Activated CD8-positive, alpha-beta T cell treated with anti-CD3 and anti-CD28 coated beads for 36 hours (primary cell): ENCODE results near the gene SLX4IP. TPM values are rescaled to one million over a fixed set of nuclear protein-coding genes. Genes with fewer than 3 reads are reported as not detected.

Source experiments
- ATAC-seq: fragments of 200-7000 bp; cut with Tn5 transposase; one replicate; pipeline ENCODE4 v1.10.0; 2021; ENCODE audit warnings: mild to moderate bottlenecking, moderate library complexity
- CTCF ChIA-PET: fragments of 350-600 bp; sonication (Branson Sonifier 250); formaldehyde crosslinking; loops from one replicate; lab custom pipeline; 2021; ENCODE audit warnings: antibody characterized with exemption; lab: Charles Lee
- POLR2A ChIA-PET: fragments of 350-600 bp; sonication (Branson Sonifier 250); formaldehyde crosslinking; loops from one replicate; lab custom pipeline; 2021; ENCODE audit warnings: antibody characterized with exemption; lab: Charles Lee
- DNase-seq: peaks from one replicate; pipeline ENCODE4 v3.0.0-alpha.2; 2020
- H3K27ac Mint-ChIP-seq: one replicate; pipeline ENCODE4 v1.8.0; 2021; ENCODE audit warnings: mild to moderate bottlenecking, mixed read lengths
- H3K27me3 Mint-ChIP-seq: one replicate; pipeline ENCODE4 v1.8.0; 2021; ENCODE audit warnings: mixed read lengths
- H3K36me3 Mint-ChIP-seq: one replicate; pipeline ENCODE4 v1.8.0; 2021; ENCODE audit warnings: low read depth, mixed read lengths
- H3K4me1 Mint-ChIP-seq: one replicate; pipeline ENCODE4 v1.8.0; 2021; ENCODE audit warnings: low read depth, mixed read lengths
- H3K4me3 Mint-ChIP-seq: one replicate; pipeline ENCODE4 v1.8.0; 2021; ENCODE audit warnings: mild to moderate bottlenecking, moderate library complexity, mixed read lengths
- H3K9me3 Mint-ChIP-seq: one replicate; pipeline ENCODE4 v1.8.0; 2021; ENCODE audit warnings: mixed read lengths
- intact Hi-C: fragments of 100-400 bp; cut with micrococcal nuclease; formaldehyde crosslinking; loops from one replicate; pipeline ENCODE4 v1.10.0; 2022
- total RNA-seq, 2 experiments: library from RNA; stranded (reverse); gene quantifications; one replicate each; pipeline ENCODE4 v1.2.3, GENCODE V29; 2021
- TF ChIP-seq, protein P1 (sequence below): fragments of 200-600 bp; IDR thresholded peaks from one replicate; pipeline ENCODE4 v1.8.0; 2022; ENCODE audit warnings: antibody characterized with exemption, mild to moderate bottlenecking

SLX4IP gene
- total RNA-seq, result 1 to 10 TPM; 6.5 to 7.3 TPM

- ChIA-PET POLR2A (interaction anchor here (0.6 to 1.7 kb wide), 12 partner anchors 9 to 338 kb away, joined by 3 to 7 read pairs (median 4); no protein-coding TSS in a partner anchor), CTCF (interaction anchor here (1.2 to 2.2 kb wide), 4 partner anchors 9 to 457 kb away, joined by 3 to 7 read pairs (median 5); no protein-coding TSS in a partner anchor)
- H3K9me3 Mint-ChIP-seq, result no peaks in the 10 kb centered on the region
- ATAC-seq, result peak; percentile 60
- peak within 1 kb of the TSS; percentile 94 for H3K27ac Mint-ChIP-seq
- intact Hi-C loops, result loop anchor here (2.0 to 5.0 kb wide), 2 partner anchors 84 to 237 kb away; partner anchors contain the start of gene JAG1
- H3K36me3 Mint-ChIP-seq, result peaks cover 9% of the 10 kb centered on the region
- H3K4me3 Mint-ChIP-seq, result peak within 1 kb of the TSS; percentile 81
- no peaks in the 10 kb centered on the region for H3K27me3 Mint-ChIP-seq
- TF ChIP-seq, protein P1, sequence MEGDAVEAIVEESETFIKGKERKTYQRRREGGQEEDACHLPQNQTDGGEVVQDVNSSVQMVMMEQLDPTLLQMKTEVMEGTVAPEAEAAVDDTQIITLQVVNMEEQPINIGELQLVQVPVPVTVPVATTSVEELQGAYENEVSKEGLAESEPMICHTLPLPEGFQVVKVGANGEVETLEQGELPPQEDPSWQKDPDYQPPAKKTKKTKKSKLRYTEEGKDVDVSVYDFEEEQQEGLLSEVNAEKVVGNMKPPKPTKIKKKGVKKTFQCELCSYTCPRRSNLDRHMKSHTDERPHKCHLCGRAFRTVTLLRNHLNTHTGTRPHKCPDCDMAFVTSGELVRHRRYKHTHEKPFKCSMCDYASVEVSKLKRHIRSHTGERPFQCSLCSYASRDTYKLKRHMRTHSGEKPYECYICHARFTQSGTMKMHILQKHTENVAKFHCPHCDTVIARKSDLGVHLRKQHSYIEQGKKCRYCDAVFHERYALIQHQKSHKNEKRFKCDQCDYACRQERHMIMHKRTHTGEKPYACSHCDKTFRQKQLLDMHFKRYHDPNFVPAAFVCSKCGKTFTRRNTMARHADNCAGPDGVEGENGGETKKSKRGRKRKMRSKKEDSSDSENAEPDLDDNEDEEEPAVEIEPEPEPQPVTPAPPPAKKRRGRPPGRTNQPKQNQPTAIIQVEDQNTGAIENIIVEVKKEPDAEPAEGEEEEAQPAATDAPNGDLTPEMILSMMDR, result no peak
- peaks cover 45% of the 10 kb centered on the region for H3K4me1 Mint-ChIP-seq
- DNase-seq, result peak; percentile 90
Measured at GRCh38 chr20:10434832-10435812, at the start of gene SLX4IP. TSS of gene SLX4IP (plus strand) at chr20:10435305. CDS start at chr20:10458205, 22,900 bp downstream.

DNA sequence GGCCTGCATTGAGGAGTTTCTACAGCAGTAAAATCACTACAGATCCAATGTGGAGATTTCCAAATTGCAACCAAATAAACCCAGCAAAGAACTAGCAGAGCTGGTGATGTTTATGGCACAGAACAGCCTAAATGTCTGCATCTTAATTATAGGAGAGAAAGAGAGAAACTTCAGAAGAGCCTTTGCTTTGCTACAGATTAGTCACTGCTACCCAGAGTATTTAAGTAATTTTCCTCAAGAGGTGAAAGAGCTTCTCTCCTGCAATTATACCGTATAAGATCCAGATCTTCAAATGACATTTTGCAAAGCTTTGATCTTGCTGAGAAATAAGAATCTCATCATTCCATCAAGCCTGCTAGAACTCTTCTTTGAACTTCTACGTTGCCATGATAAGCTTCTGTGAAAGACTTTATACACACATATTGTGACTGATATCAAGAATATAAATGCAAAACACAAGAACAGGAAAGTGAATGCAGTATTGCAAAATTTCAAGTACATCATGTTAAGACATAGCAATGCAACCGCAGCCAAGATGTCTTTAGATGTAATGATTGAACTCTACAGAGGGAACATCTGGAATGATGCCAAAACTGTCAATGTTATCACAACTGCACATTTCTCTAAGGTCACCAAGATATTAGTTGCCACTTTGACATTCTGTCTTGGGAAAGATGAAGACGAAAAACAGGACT, 49.1 kb upstream of the SLX4IP start:
- ATAC-seq (no peak), DNase-seq (no peak)
- TF ChIP-seq, protein P1, result no peak
- Mint-ChIP-seq H3K9me3 (no peaks in the 10 kb centered on the region), H3K27me3 (peaks cover under 1% of the 10 kb centered on the region), H3K4me3 (no peak overlapping the region), H3K27ac (no peak overlapping the region), H3K4me1 (no peaks in the 10 kb centered on the region), H3K36me3 (no peaks in the 10 kb centered on the region)
- ChIA-PET POLR2A (no interaction called here), CTCF (interaction anchor here (1.4 kb wide), 1 partner anchor 41 kb away, joined by 3 read pairs; no protein-coding TSS in a partner anchor)
- intact Hi-C loops, result no loop called here

DNA sequence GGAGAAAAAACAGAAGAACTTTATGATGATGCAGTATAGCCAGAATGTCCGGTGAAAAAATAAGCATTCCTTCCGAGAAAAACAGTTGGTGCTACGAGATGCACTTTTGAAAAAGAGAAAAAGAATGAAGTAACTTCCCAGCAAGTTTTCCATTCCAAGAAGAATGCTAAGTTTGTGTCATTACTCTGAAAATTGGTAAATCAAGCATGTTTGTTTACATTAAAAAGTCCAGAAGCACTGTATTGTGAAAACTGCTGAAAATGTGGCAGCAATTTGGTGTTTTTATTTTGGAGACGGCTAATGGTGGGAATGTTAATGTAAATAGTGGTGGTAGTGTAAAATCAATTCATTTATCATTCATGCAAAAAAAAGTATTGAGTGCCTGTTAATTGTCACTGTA, 47.4 kb upstream of the SLX4IP start:
- Mint-ChIP-seq H3K27me3 (no peaks in the 10 kb centered on the region), H3K36me3 (no peaks in the 10 kb centered on the region), H3K4me3 (no peak overlapping the region), H3K27ac (no peak overlapping the region), H3K4me1 (no peaks in the 10 kb centered on the region), H3K9me3 (no peaks in the 10 kb centered on the region)
- DNase-seq, result no peak
- TF ChIP-seq, protein P1, result no peak
- POLR2A ChIA-PET, result no interaction called here
- intact Hi-C loops, result no loop called here
- CTCF ChIA-PET, result no interaction called here
- no peak for ATAC-seq

GRCh38 chr20:10388597-10388996, 46.5 kb upstream of the SLX4IP start:
- ChIA-PET POLR2A (no interaction called here), CTCF (no interaction called here)
- ATAC-seq (no peak), DNase-seq (no peak)
- intact Hi-C loops, result no loop called here
- no peaks in the 10 kb centered on the region for H3K36me3 Mint-ChIP-seq
- H3K27ac Mint-ChIP-seq, result no peak overlapping the region
- H3K4me3 Mint-ChIP-seq, result no peak overlapping the region
- TF ChIP-seq, protein P1, result no peak
- H3K4me1 Mint-ChIP-seq, result no peaks in the 10 kb centered on the region
- no peaks in the 10 kb centered on the region for H3K9me3 Mint-ChIP-seq
- H3K27me3 Mint-ChIP-seq, result no peaks in the 10 kb centered on the region
